Activated CD4-positive, alpha-beta T cell treated with anti-CD3 and anti-CD28 coated beads, Interleukin-2, amount 10 ng/mL, durations not matched to agents 24 days and 14 days (primary cell): Measurements from ENCODE around the gene PGAM5. TPM values are rescaled to one million over a fixed set of nuclear protein-coding genes. Genes with fewer than 3 reads are reported as not detected.

Source experiments
- DNase-seq: peaks from one replicate; pipeline ENCODE4 v3.0.0; 2022
- H3K27ac Mint-ChIP-seq: one replicate; pipeline ENCODE4 v1.8.0; 2022; ENCODE audit warnings: mild to moderate bottlenecking, mixed read lengths
- H3K27me3 Mint-ChIP-seq: one replicate; pipeline ENCODE4 v1.8.0; 2022; ENCODE audit warnings: mixed read lengths
- H3K36me3 Mint-ChIP-seq: one replicate; pipeline ENCODE4 v1.8.0; 2022; ENCODE audit warnings: low read depth, mild to moderate bottlenecking, mixed read lengths
- H3K4me1 Mint-ChIP-seq: one replicate; pipeline ENCODE4 v1.8.0; 2021; ENCODE audit warnings: mixed read lengths
- H3K4me3 Mint-ChIP-seq: one replicate; pipeline ENCODE4 v1.8.0; 2022; ENCODE audit warnings: mild to moderate bottlenecking, moderate library complexity, mixed read lengths
- H3K9me3 Mint-ChIP-seq: one replicate; pipeline ENCODE4 v1.8.0; 2021; ENCODE audit warnings: mixed read lengths
- intact Hi-C: fragments of 100-400 bp; cut with micrococcal nuclease; formaldehyde crosslinking; loops from one replicate; pipeline ENCODE4 v1.15.1; 2023
- total RNA-seq: library from RNA; stranded (reverse); gene quantifications from 2 replicates; pipeline ENCODE4 v1.2.3, GENCODE V29; 2022

Gene PGAM5
- 104 and 110 TPM in 2 replicates for total RNA-seq

DNA sequence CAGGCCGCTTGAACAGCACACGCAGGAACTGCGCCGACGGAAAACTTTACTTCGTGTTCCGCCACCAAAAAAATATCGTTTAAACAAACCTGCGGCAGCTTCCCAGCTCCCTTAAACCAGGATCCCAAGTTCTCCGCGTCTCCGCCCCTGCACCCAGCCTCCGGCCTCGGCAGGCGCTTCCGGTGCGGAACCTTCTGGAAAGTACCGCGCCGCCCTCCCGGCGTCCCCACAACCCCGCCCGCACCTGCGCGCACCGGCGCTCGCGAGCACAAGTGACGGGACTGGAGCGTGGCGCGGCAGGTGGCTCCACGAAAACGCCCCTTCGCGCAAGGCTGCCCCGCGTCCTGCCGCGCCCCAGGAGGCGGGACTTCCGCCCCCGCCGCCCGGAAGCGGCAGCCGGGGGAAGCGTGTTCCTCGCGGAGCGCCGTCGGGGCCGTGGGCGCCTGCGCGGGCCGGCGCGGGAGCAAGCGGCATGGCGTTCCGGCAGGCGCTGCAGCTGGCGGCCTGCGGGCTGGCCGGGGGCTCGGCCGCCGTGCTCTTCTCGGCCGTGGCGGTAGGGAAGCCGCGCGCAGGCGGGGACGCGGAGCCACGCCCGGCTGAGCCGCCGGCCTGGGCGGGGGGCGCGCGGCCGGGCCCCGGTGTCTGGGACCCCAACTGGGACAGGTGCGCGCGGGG, at the start of gene PGAM5:
Gene PGAM5 (plus strand): TSS at position 438 of the 675 bp plus-strand sequence. CDS start 35 bp downstream, at position 473.
- Mint-ChIP-seq H3K4me3 (peak within 1 kb of the TSS; percentile 86), H3K27me3 (no peaks in the 10 kb centered on the region), H3K27ac (peak within 1 kb of the TSS; percentile 80), H3K9me3 (no peaks in the 10 kb centered on the region), H3K4me1 (peaks cover 18% of the 10 kb centered on the region), H3K36me3 (peaks cover 24% of the 10 kb centered on the region)
- intact Hi-C loops: loop anchor here (1.0 to 2.0 kb wide), 3 partner anchors 23 to 118 kb away; partner anchors contain the start of genes ANKLE2, GOLGA3, POLE and PXMP2
- DNase-seq: peak; percentile 98

DNA sequence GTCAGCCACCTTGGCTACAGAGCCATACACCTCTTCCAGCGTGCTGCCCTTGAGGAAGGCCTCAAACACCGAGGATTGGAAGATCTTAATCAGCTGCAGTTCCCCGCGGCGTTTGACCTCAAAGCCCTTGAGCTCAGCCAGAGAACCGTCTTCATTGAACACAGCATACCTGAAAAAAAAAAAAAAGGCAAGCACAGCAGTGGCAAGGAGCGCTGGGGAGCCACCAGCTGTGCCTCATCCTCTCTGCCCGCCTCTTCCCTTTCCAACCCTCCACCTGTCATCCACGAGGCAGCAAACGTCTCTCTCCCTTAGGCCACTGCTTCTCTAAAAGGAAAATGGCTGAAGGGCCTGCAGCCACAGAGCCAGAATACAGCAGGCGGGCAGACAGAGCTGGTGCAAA, 49.6 kb upstream of the PGAM5 start:
- no peaks in the 10 kb centered on the region for H3K27me3 Mint-ChIP-seq
- H3K9me3 Mint-ChIP-seq: no peaks in the 10 kb centered on the region
- DNase-seq: no peak
- peaks cover 34% of the 10 kb centered on the region for H3K4me1 Mint-ChIP-seq
- peaks cover 79% of the 10 kb centered on the region for H3K36me3 Mint-ChIP-seq
- no peak overlapping the region for H3K4me3 Mint-ChIP-seq
- intact Hi-C loops: no loop called here
- H3K27ac Mint-ChIP-seq: peak overlapping the region; percentile 62

DNA sequence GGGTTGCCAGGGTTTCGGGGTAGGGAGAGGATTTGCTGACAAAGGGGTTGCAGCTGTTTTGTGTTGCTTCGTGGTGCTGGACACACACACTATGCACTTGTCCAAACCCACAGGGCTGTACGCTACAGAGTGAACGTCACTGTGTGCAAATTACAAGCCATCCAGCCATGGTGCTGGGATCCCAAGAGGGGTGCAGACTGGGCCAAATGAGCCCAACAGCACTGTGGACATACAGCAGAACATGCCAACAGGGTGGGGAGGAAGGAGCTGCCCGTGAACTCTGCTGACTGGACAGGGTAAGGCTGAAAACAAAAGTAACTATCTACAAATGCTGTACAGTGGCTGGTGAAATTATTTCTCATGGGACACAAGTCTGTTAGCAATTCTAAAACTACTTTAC, 48.7 kb upstream of the PGAM5 start:
- Mint-ChIP-seq H3K4me3 (no peak overlapping the region), H3K36me3 (peaks cover 82% of the 10 kb centered on the region), H3K27ac (peak overlapping the region; percentile 20), H3K4me1 (peaks cover 34% of the 10 kb centered on the region), H3K9me3 (no peaks in the 10 kb centered on the region), H3K27me3 (no peaks in the 10 kb centered on the region)
- intact Hi-C loops: no loop called here
- no peak for DNase-seq

DNA sequence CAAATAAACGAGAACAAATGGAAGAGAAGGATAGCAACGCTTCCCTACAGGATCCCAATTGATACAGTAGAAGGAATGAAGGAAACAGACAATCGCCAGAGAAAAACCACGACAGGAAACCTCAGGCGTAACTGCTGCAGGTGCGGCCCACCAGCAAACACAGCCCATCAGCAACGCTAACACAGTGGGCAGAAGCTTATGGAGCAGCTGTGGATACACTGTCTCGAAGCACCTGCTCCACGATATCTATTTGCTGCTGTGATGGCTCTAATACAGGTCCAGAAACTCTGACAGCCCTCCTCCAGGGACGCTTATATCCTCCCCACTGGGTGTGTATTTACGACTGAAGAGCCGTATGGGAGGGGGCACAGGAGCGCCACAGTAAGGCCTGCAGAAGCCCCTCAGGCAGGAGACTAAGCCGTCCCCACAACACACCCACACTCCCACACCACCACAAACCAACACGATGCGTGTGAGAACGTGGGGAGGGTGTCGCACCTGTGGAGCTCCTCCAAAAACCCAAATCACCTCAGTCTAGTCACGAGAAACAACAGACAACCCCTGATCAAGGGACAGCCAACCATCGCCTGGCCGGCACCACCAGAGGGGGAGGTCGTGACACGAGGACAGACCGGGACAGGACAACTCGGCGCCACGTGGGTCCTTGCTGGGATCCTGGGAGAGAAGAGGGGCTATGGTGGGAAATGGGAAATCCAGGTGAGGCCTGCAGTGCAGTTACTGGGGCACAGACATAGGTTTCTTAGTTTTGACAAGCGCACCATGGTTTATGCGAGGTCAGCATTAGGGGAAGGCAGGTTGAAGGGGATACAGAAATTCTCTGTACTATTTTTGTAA, 47.5 kb upstream of the PGAM5 start:
- intact Hi-C loops: no loop called here
- peaks cover 78% of the 10 kb centered on the region for H3K36me3 Mint-ChIP-seq
- no peaks in the 10 kb centered on the region for H3K27me3 Mint-ChIP-seq
- H3K4me3 Mint-ChIP-seq: peak overlapping the region; percentile 12
- no peak for DNase-seq
- no peaks in the 10 kb centered on the region for H3K9me3 Mint-ChIP-seq
- peaks cover 34% of the 10 kb centered on the region for H3K4me1 Mint-ChIP-seq
- H3K27ac Mint-ChIP-seq: peak overlapping the region; percentile 52

- no peaks in the 10 kb centered on the region for H3K9me3 Mint-ChIP-seq
- intact Hi-C loops: no loop called here
- no peak for DNase-seq
- H3K36me3 Mint-ChIP-seq: peaks cover 78% of the 10 kb centered on the region
- no peaks in the 10 kb centered on the region for H3K27me3 Mint-ChIP-seq
- no peak overlapping the region for H3K4me3 Mint-ChIP-seq
- no peak overlapping the region for H3K27ac Mint-ChIP-seq
- H3K4me1 Mint-ChIP-seq: peaks cover 34% of the 10 kb centered on the region
Measured at GRCh38 chr12:132664206-132665148, 46.2 kb upstream of the PGAM5 start.

GRCh38 chr12:132665149-132665491, 45.5 kb upstream of the PGAM5 start:
- intact Hi-C loops: no loop called here
- Mint-ChIP-seq H3K4me3 (no peak overlapping the region), H3K27ac (no peak overlapping the region), H3K36me3 (peaks cover 78% of the 10 kb centered on the region), H3K27me3 (no peaks in the 10 kb centered on the region), H3K9me3 (no peaks in the 10 kb centered on the region), H3K4me1 (peaks cover 31% of the 10 kb centered on the region)
- DNase-seq: no peak

- intact Hi-C loops: no loop called here
- Mint-ChIP-seq H3K27me3 (no peaks in the 10 kb centered on the region), H3K27ac (no peak overlapping the region), H3K4me3 (no peak overlapping the region), H3K9me3 (no peaks in the 10 kb centered on the region), H3K4me1 (peaks cover 24% of the 10 kb centered on the region), H3K36me3 (peaks cover 75% of the 10 kb centered on the region)
- DNase-seq: no peak
Measured at GRCh38 chr12:132665794-132666193, 44.8 kb upstream of the PGAM5 start.

DNA sequence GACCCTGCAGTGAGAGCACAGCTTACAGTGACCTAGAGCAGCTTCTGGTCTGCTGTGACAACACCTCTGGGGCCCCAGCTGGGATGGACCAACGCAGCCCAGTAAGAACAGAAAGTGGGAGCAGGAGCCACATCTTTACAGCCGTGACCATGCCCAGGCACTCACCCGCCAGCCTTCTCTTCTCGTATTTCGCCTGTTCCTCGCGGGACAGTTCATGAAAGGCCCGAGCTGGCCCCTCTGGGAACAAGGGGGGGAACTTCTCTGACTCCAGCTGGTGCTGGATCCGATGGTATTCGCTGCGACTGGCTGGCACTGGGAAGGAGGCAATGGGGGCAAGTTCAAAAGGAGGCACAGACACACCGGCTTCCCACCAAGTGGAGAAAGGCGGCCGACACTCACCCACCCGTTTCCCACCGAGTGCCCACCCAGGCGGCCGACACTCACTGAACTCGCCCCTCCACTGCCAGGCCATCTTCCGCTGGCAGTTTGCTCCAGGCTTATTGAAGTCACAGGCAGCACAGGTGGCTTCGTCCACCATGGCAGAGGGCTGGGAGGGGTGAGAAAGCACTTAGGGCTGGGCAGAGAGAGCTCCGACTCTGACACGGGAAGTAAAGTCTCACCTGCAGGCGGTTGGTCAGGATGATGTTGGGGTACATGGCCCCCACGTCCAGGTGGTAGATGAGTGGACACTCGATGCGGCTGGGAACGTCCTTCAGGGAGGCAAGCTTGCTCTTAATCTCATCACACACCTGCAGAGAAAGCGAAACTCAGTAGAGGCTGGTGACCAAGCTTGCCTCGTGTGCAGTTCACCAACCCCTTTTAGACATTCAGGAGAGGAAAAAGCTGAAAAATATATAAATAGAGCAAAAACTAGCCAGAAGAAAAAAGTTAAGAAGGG, 42.2 kb upstream of the PGAM5 start:
- intact Hi-C loops: no loop called here
- Mint-ChIP-seq H3K4me3 (no peak overlapping the region), H3K4me1 (peaks cover 11% of the 10 kb centered on the region), H3K27ac (no peak overlapping the region), H3K36me3 (peaks cover 69% of the 10 kb centered on the region), H3K27me3 (no peaks in the 10 kb centered on the region), H3K9me3 (no peaks in the 10 kb centered on the region)
- DNase-seq: no peak

DNA sequence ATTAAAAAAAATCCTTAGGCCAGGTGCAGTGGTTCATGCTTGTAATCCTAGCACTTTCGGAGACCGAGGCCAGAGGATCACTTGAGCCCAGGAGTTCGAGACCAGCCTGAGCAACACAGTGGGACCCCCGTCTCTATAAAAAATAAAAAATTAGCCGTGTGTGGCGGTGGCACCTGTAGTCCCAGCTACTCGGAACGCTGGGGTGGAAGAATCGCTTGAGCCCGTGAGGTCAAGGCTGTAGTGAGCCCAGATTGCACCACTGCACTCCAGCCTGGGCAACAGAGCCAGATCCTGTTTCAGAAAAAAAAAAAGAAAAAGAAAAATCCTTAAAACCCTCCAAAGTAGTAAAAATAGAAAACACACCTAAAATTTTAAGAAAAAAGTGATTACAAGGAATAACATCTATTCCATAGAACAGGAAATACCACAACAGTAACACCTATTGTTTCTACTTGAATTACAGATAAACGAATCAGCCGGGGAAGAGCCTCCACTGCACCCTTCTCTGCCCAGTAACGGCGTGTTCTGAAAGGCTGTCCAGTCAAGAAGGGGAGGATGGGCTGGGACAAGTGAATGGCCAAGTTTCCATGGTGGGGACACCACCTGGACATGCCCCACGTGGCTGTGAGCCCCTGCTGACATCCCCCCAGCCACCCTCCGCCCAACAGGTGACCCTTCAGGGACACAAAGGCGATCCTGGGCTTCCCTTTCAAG, 41.3 kb upstream of the PGAM5 start:
- peaks cover 8% of the 10 kb centered on the region for H3K4me1 Mint-ChIP-seq
- no peak overlapping the region for H3K27ac Mint-ChIP-seq
- DNase-seq: no peak
- H3K27me3 Mint-ChIP-seq: no peaks in the 10 kb centered on the region
- intact Hi-C loops: no loop called here
- no peak overlapping the region for H3K4me3 Mint-ChIP-seq
- no peaks in the 10 kb centered on the region for H3K9me3 Mint-ChIP-seq
- peaks cover 70% of the 10 kb centered on the region for H3K36me3 Mint-ChIP-seq

DNA sequence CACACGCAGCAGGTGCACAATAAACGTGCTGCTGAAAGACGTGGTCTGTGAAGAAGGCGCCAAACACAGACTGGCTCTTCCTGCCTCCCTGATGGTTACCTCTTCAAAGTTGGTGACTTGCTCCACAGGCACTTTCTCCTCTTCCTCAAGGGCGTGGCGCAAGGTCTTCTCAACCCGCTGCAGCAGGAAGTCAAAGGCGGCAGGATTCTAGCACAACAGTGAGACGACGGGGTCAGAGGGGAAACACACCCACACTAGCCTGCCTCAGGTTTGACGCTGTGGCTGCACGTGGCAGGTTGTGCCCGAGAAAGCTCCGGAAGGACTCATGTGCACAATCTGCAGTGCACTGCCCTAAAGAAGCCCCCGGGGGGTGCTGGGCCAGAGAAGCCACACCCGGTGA, 38.5 kb upstream of the PGAM5 start:
- Mint-ChIP-seq H3K4me1 (peaks cover 4% of the 10 kb centered on the region), H3K27ac (peak overlapping the region; percentile 51), H3K27me3 (no peaks in the 10 kb centered on the region), H3K9me3 (no peaks in the 10 kb centered on the region), H3K4me3 (no peak overlapping the region), H3K36me3 (peaks cover 67% of the 10 kb centered on the region)
- intact Hi-C loops: no loop called here
- no peak for DNase-seq

GRCh38 chr12:132672678-132673077, 38.0 kb upstream of the PGAM5 start:
- Mint-ChIP-seq H3K4me3 (no peak overlapping the region), H3K36me3 (peaks cover 67% of the 10 kb centered on the region), H3K4me1 (peaks cover 4% of the 10 kb centered on the region), H3K27ac (no peak overlapping the region), H3K9me3 (no peaks in the 10 kb centered on the region), H3K27me3 (no peaks in the 10 kb centered on the region)
- intact Hi-C loops: no loop called here
- DNase-seq: no peak

- DNase-seq: no peak
- no peak overlapping the region for H3K4me3 Mint-ChIP-seq
- peaks cover 69% of the 10 kb centered on the region for H3K36me3 Mint-ChIP-seq
- H3K27ac Mint-ChIP-seq: peak overlapping the region; percentile 37
- H3K4me1 Mint-ChIP-seq: peaks cover 4% of the 10 kb centered on the region
- intact Hi-C loops: no loop called here
- no peaks in the 10 kb centered on the region for H3K9me3 Mint-ChIP-seq
- no peaks in the 10 kb centered on the region for H3K27me3 Mint-ChIP-seq
Measured at GRCh38 chr12:132673288-132674179, 37.1 kb upstream of the PGAM5 start.
